Progenitor cell of endocrine pancreas (in vitro differentiated cells): ENCODE results near the gene CEP170. TPM values are rescaled to one million over a fixed set of nuclear protein-coding genes. Genes with fewer than 3 reads are reported as not detected.

ENCODE experiments used
- DNase-seq: peaks from one replicate; pipeline ENCODE4 v3.0.0; 2021; ENCODE audit warnings: low spot score; ENCODE audit not compliant: unreplicated experiment
- H3K27ac Mint-ChIP-seq: 2 replicates; pipeline ENCODE4 v1.8.0; 2021; ENCODE audit warnings: mild to moderate bottlenecking, moderate library complexity, mixed read lengths
- H3K27me3 Mint-ChIP-seq: 2 replicates; pipeline ENCODE4 v1.8.0; 2021; ENCODE audit warnings: mixed read lengths
- H3K36me3 Mint-ChIP-seq: 2 replicates; pipeline ENCODE4 v1.8.0; 2022; ENCODE audit warnings: mixed read lengths; ENCODE audit not compliant: insufficient read depth
- H3K4me1 Mint-ChIP-seq: 2 replicates; pipeline ENCODE4 v1.8.0; 2021; ENCODE audit warnings: low read depth, mixed read lengths
- H3K4me3 Mint-ChIP-seq: 2 replicates; pipeline ENCODE4 v1.8.0; 2021; ENCODE audit warnings: low read depth, mild to moderate bottlenecking, moderate library complexity, mixed read lengths
- H3K9me3 Mint-ChIP-seq: 2 replicates; pipeline ENCODE4 v1.8.0; 2021; ENCODE audit warnings: low read depth, mixed read lengths
- CTCF ChIP-seq: fragments of 200-600 bp; sonication (generic); IDR thresholded peaks from one replicate; pipeline ENCODE4 v1.5.0; 2021; ENCODE audit warnings: antibody characterized with exemption, mild to moderate bottlenecking; ENCODE audit not compliant: unreplicated experiment
- total RNA-seq: library from RNA; stranded (reverse); gene quantifications from 2 replicates; pipeline ENCODE4 v1.2.1, GENCODE V29; 2021

CEP170 gene
- total RNA-seq, 1 donor from 2014 or later = 80.1 TPM

- no peaks in the 10 kb centered on the region for H3K36me3 Mint-ChIP-seq
- peak within 1 kb of the TSS; percentile 88 for H3K4me3 Mint-ChIP-seq
- no peaks in the 10 kb centered on the region for H3K9me3 Mint-ChIP-seq
- TF ChIP-seq CTCF = no peak
- peak; percentile 93 for DNase-seq
- peaks cover 21% of the 10 kb centered on the region for H3K4me1 Mint-ChIP-seq
- peak within 1 kb of the TSS; percentile 97 for H3K27ac Mint-ChIP-seq
- no peaks in the 10 kb centered on the region for H3K27me3 Mint-ChIP-seq
These were observed 871 bp upstream of the CEP170 start, which contains the start of gene SDCCAG8 for GRCh38 chr1:243255791-243256512. Gene SDCCAG8 (plus strand): TSS chr1:243256041. CDS start chr1:243256174, 133 bp downstream.

- peak; percentile 35 for DNase-seq
- TF ChIP-seq CTCF = no peak
- peak overlapping the region; percentile 99 for H3K27ac Mint-ChIP-seq
- H3K4me3 Mint-ChIP-seq = peak overlapping the region; percentile 97
- no peaks in the 10 kb centered on the region for H3K9me3 Mint-ChIP-seq
- no peaks in the 10 kb centered on the region for H3K27me3 Mint-ChIP-seq
- H3K36me3 Mint-ChIP-seq = no peaks in the 10 kb centered on the region
- peaks cover 24% of the 10 kb centered on the region for H3K4me1 Mint-ChIP-seq
These were observed 701 bp downstream of the CEP170 start for GRCh38 chr1:243254233-243254926.

GRCh38 chr1:243253926-243254232 is 1.2 kb downstream of the CEP170 start:
- H3K4me3 Mint-ChIP-seq = peak overlapping the region; percentile 97
- H3K9me3 Mint-ChIP-seq = no peaks in the 10 kb centered on the region
- no peaks in the 10 kb centered on the region for H3K27me3 Mint-ChIP-seq
- H3K36me3 Mint-ChIP-seq = no peaks in the 10 kb centered on the region
- peak overlapping the region; percentile 90 for H3K27ac Mint-ChIP-seq
- peaks cover 24% of the 10 kb centered on the region for H3K4me1 Mint-ChIP-seq
- TF ChIP-seq CTCF = no peak
- no peak for DNase-seq

GRCh38 chr1:243253211-243253925 is 1.7 kb downstream of the CEP170 start:
- H3K4me1 Mint-ChIP-seq = peaks cover 25% of the 10 kb centered on the region
- no peak for DNase-seq
- no peaks in the 10 kb centered on the region for H3K9me3 Mint-ChIP-seq
- H3K4me3 Mint-ChIP-seq = peak overlapping the region; percentile 97
- H3K36me3 Mint-ChIP-seq = no peaks in the 10 kb centered on the region
- no peak for TF ChIP-seq CTCF
- H3K27me3 Mint-ChIP-seq = no peaks in the 10 kb centered on the region
- peak overlapping the region; percentile 90 for H3K27ac Mint-ChIP-seq

GRCh38 chr1:243251539-243251938 is 3.5 kb downstream of the CEP170 start:
- Mint-ChIP-seq H3K4me3 (no peak overlapping the region), H3K27me3 (no peaks in the 10 kb centered on the region), H3K9me3 (no peaks in the 10 kb centered on the region), H3K36me3 (no peaks in the 10 kb centered on the region), H3K4me1 (peaks cover 21% of the 10 kb centered on the region), H3K27ac (no peak overlapping the region)
- TF ChIP-seq CTCF = no peak
- DNase-seq = no peak
